ENCODE measurements around the gene TSEN2. TPM values are rescaled to one million over a fixed set of nuclear protein-coding genes. Genes with fewer than 3 reads are reported as not detected.

The TSEN2 gene
- total RNA-seq, 2 experiments from 2014 or later, result 7.5 to 8.0 TPM

GRCh38 chr3:12503126-12503957 is 19.1 kb downstream of the TSEN2 start:
- Mint-ChIP-seq H3K9me3 (no peaks in the 10 kb centered on the region), H3K27me3 (no peaks in the 10 kb centered on the region), H3K27ac (no peak overlapping the region), H3K36me3 (ENCODE audit: low read depth) (peaks cover 23% of the 10 kb centered on the region), H3K4me1 (no peaks in the 10 kb centered on the region), H3K4me3 (no peak overlapping the region)
- ChIA-PET POLR2A (no interaction called here), CTCF (no interaction called here)
- DNase-seq, result no peak

GRCh38 chr3:12506201-12506709 is 22.0 kb downstream of the TSEN2 start:
- CTCF ChIA-PET, result interaction anchor here (1.2 kb wide), 1 partner anchor 10 kb away, joined by 4 read pairs; no protein-coding TSS in a partner anchor
- Mint-ChIP-seq H3K9me3 (no peaks in the 10 kb centered on the region), H3K27me3 (no peaks in the 10 kb centered on the region), H3K27ac (no peak overlapping the region), H3K4me3 (no peak overlapping the region), H3K4me1 (no peaks in the 10 kb centered on the region), H3K36me3 (ENCODE audit: low read depth) (peaks cover 20% of the 10 kb centered on the region)
- DNase-seq, result no peak
- POLR2A ChIA-PET, result no interaction called here

GRCh38 chr3:12507591-12508281 is 23.5 kb downstream of the TSEN2 start:
- CTCF ChIA-PET, result interaction anchor here (1.2 kb wide), 1 partner anchor 23 kb away, joined by 3 read pairs; the partner anchor contains the start of gene TSEN2

GRCh38 chr3:12508291-12508700 is 24.0 kb downstream of the TSEN2 start:
- CTCF ChIA-PET, result interaction anchor here (1.2 kb wide), 1 partner anchor 24 kb away, joined by 3 read pairs; the partner anchor contains the start of gene TSEN2

More at GRCh38 chr3:12507591-12508281, 23.5 kb downstream of the TSEN2 start:
- DNase-seq, result no peak
- no peaks in the 10 kb centered on the region for H3K9me3 Mint-ChIP-seq
- H3K4me3 Mint-ChIP-seq, result no peak overlapping the region
- POLR2A ChIA-PET, result interaction anchor here (1.1 kb wide), 1 partner anchor 24 kb away, joined by 3 read pairs; the partner anchor contains the start of gene TSEN2
- no peaks in the 10 kb centered on the region for H3K4me1 Mint-ChIP-seq
- H3K36me3 Mint-ChIP-seq (ENCODE audit: low read depth), result peaks cover 20% of the 10 kb centered on the region
- H3K27me3 Mint-ChIP-seq, result no peaks in the 10 kb centered on the region
- no peak overlapping the region for H3K27ac Mint-ChIP-seq

GRCh38 chr3:12509466-12509865 is 25.2 kb downstream of the TSEN2 start:
- CTCF ChIA-PET, result no interaction called here
- DNase-seq, result no peak
- Mint-ChIP-seq H3K9me3 (no peaks in the 10 kb centered on the region), H3K27me3 (no peaks in the 10 kb centered on the region), H3K4me3 (no peak overlapping the region), H3K27ac (no peak overlapping the region), H3K4me1 (no peaks in the 10 kb centered on the region), H3K36me3 (ENCODE audit: low read depth) (peaks cover 7% of the 10 kb centered on the region)
- POLR2A ChIA-PET, result no interaction called here

More at GRCh38 chr3:12508291-12508700, 24.0 kb downstream of the TSEN2 start:
- Mint-ChIP-seq H3K4me3 (no peak overlapping the region), H3K27me3 (no peaks in the 10 kb centered on the region), H3K4me1 (no peaks in the 10 kb centered on the region), H3K27ac (no peak overlapping the region), H3K9me3 (no peaks in the 10 kb centered on the region), H3K36me3 (ENCODE audit: low read depth) (peaks cover 16% of the 10 kb centered on the region)
- POLR2A ChIA-PET, result interaction anchor here (1.1 kb wide), 1 partner anchor 25 kb away, joined by 3 read pairs; the partner anchor contains the start of gene TSEN2
- no peak for DNase-seq

GRCh38 chr3:12512534-12513118 is 28.3 kb downstream of the TSEN2 start:
- no peaks in the 10 kb centered on the region for H3K36me3 Mint-ChIP-seq (ENCODE audit: low read depth)
- POLR2A ChIA-PET, result no interaction called here
- H3K4me1 Mint-ChIP-seq, result no peaks in the 10 kb centered on the region
- CTCF ChIA-PET, result interaction anchor here (1.0 kb wide), 1 partner anchor 34 kb away, joined by 4 read pairs; no protein-coding TSS in a partner anchor
- no peaks in the 10 kb centered on the region for H3K27me3 Mint-ChIP-seq
- no peak for DNase-seq
- no peaks in the 10 kb centered on the region for H3K9me3 Mint-ChIP-seq
- no peak overlapping the region for H3K4me3 Mint-ChIP-seq
- H3K27ac Mint-ChIP-seq, result no peak overlapping the region

- POLR2A ChIA-PET, result interaction anchor here (0.9 kb wide), 1 partner anchor 29 kb away, joined by 3 read pairs; no protein-coding TSS in a partner anchor
- no peaks in the 10 kb centered on the region for H3K36me3 Mint-ChIP-seq (ENCODE audit: low read depth)
These were observed 29.6 kb downstream of the TSEN2 start for GRCh38 chr3:12513694-12514446.

GRCh38 chr3:12515631-12516030 is 31.4 kb downstream of the TSEN2 start:
- ChIA-PET POLR2A (no interaction called here), CTCF (no interaction called here)
- DNase-seq, result no peak
- Mint-ChIP-seq H3K36me3 (ENCODE audit: low read depth) (no peaks in the 10 kb centered on the region), H3K4me1 (no peaks in the 10 kb centered on the region), H3K9me3 (no peaks in the 10 kb centered on the region), H3K4me3 (no peak overlapping the region), H3K27me3 (no peaks in the 10 kb centered on the region), H3K27ac (no peak overlapping the region)

More at GRCh38 chr3:12513694-12514446, 29.6 kb downstream of the TSEN2 start:
- no peak overlapping the region for H3K4me3 Mint-ChIP-seq
- no peak overlapping the region for H3K27ac Mint-ChIP-seq
- no peak for DNase-seq
- H3K4me1 Mint-ChIP-seq, result no peaks in the 10 kb centered on the region
- no peaks in the 10 kb centered on the region for H3K9me3 Mint-ChIP-seq
- CTCF ChIA-PET, result interaction anchor here (1.0 kb wide), 1 partner anchor 32 kb away, joined by 4 read pairs; no protein-coding TSS in a partner anchor
- H3K27me3 Mint-ChIP-seq, result no peaks in the 10 kb centered on the region

- DNase-seq, result no peak
- H3K4me3 Mint-ChIP-seq, result no peak overlapping the region
- H3K27me3 Mint-ChIP-seq, result no peaks in the 10 kb centered on the region
- POLR2A ChIA-PET, result no interaction called here
- CTCF ChIA-PET, result no interaction called here
- H3K4me1 Mint-ChIP-seq, result no peaks in the 10 kb centered on the region
- H3K27ac Mint-ChIP-seq, result no peak overlapping the region
- H3K36me3 Mint-ChIP-seq (ENCODE audit: low read depth), result peaks cover 6% of the 10 kb centered on the region
- H3K9me3 Mint-ChIP-seq, result no peaks in the 10 kb centered on the region
These were observed 32.6 kb downstream of the TSEN2 start for GRCh38 chr3:12516873-12517272.

- CTCF ChIA-PET, result no interaction called here
- Mint-ChIP-seq H3K27ac (no peak overlapping the region), H3K9me3 (no peaks in the 10 kb centered on the region), H3K4me3 (no peak overlapping the region), H3K27me3 (no peaks in the 10 kb centered on the region), H3K36me3 (ENCODE audit: low read depth) (peaks cover 6% of the 10 kb centered on the region), H3K4me1 (no peaks in the 10 kb centered on the region)
- no peak for DNase-seq
- POLR2A ChIA-PET, result no interaction called here
These were observed 34.2 kb downstream of the TSEN2 start for GRCh38 chr3:12518261-12519028.

GRCh38 chr3:12521010-12521409 is 36.7 kb downstream of the TSEN2 start:
- Mint-ChIP-seq H3K4me1 (no peaks in the 10 kb centered on the region), H3K27ac (no peak overlapping the region), H3K36me3 (ENCODE audit: low read depth) (peaks cover 6% of the 10 kb centered on the region), H3K4me3 (no peak overlapping the region), H3K27me3 (no peaks in the 10 kb centered on the region), H3K9me3 (no peaks in the 10 kb centered on the region)
- ChIA-PET POLR2A (no interaction called here), CTCF (no interaction called here)
- no peak for DNase-seq

- H3K36me3 Mint-ChIP-seq (ENCODE audit: low read depth), result peaks cover 13% of the 10 kb centered on the region
- H3K4me3 Mint-ChIP-seq, result no peak overlapping the region
- H3K9me3 Mint-ChIP-seq, result no peaks in the 10 kb centered on the region
- no peaks in the 10 kb centered on the region for H3K4me1 Mint-ChIP-seq
- no peak overlapping the region for H3K27ac Mint-ChIP-seq
- CTCF ChIA-PET, result no interaction called here
- POLR2A ChIA-PET, result interaction anchor here (1.1 kb wide), 1 partner anchor 17 kb away, joined by 3 read pairs; no protein-coding TSS in a partner anchor
- DNase-seq, result no peak
- no peaks in the 10 kb centered on the region for H3K27me3 Mint-ChIP-seq
These were observed 38.4 kb downstream of the TSEN2 start for GRCh38 chr3:12522721-12523120.
